ENCODE data around the gene SERPINC1. TPM values are rescaled to one million over a fixed set of nuclear protein-coding genes. Genes with fewer than 3 reads are reported as not detected.

SERPINC1 gene
- total and polyA plus RNA-seq, 2 of the 13 experiments (the other 11 are each of a cell fraction or from before 2014, with no cell fraction given) = 142 to 205 TPM

- TF ChIP-seq, protein P1, sequence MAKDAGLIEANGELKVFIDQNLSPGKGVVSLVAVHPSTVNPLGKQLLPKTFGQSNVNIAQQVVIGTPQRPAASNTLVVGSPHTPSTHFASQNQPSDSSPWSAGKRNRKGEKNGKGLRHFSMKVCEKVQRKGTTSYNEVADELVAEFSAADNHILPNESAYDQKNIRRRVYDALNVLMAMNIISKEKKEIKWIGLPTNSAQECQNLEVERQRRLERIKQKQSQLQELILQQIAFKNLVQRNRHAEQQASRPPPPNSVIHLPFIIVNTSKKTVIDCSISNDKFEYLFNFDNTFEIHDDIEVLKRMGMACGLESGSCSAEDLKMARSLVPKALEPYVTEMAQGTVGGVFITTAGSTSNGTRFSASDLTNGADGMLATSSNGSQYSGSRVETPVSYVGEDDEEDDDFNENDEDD (CRISPR knock-in tag; IDR thresholded peaks at IDR 0.05; ENCODE audit: borderline replicate concordance) = peak; percentile 64; the same call in 1 of the 2 replicates
- TF ChIP-seq ZHX2 (IDR thresholded peaks at IDR 0.05; ENCODE audit: low read depth) (no peak), ZHX2 (CRISPR knock-in tag; IDR thresholded peaks at IDR 0.05; ENCODE audit: borderline replicate concordance) (no peak), PRDM4 (CRISPR knock-in tag; IDR thresholded peaks at IDR 0.05; ENCODE audit: borderline replicate concordance) (peak; percentile 80; the same call in 1 of the 2 replicates), ZFP90 (CRISPR knock-in tag; IDR thresholded peaks at IDR 0.05; ENCODE audit: borderline replicate concordance) (peak; percentile 54; the same call in 1 of the 2 replicates), THAP11 (CRISPR knock-in tag; IDR thresholded peaks at IDR 0.05) (no peak), CREB3 (CRISPR knock-in tag; IDR thresholded peaks at IDR 0.05) (no peak), GMEB2 (CRISPR knock-in tag; IDR thresholded peaks at IDR 0.05; ENCODE audit: low read depth) (peak; percentile 89), PLRG1 (conservative IDR thresholded peaks at IDR 0.05) (no peak), ZNF235 (CRISPR knock-in tag; IDR thresholded peaks at IDR 0.05; ENCODE audit: borderline replicate concordance) (no peak), TEF (CRISPR knock-in tag; IDR thresholded peaks at IDR 0.05) (peak; percentile 59; the same call in 1 of the 2 replicates)
- TF ChIP-seq, protein P2, sequence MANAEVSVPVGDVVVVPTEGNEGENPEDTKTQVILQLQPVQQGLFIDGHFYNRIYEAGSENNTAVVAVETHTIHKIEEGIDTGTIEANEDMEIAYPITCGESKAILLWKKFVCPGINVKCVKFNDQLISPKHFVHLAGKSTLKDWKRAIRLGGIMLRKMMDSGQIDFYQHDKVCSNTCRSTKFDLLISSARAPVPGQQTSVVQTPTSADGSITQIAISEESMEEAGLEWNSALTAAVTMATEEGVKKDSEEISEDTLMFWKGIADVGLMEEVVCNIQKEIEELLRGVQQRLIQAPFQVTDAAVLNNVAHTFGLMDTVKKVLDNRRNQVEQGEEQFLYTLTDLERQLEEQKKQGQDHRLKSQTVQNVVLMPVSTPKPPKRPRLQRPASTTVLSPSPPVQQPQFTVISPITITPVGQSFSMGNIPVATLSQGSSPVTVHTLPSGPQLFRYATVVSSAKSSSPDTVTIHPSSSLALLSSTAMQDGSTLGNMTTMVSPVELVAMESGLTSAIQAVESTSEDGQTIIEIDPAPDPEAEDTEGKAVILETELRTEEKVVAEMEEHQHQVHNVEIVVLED (CRISPR knock-in tag; IDR thresholded peaks at IDR 0.05; ENCODE audit: borderline replicate concordance) = peak; percentile 97
These were observed 49.3 kb downstream of the SERPINC1 start, which contains the start of gene GAS5 (continued) for GRCh38 chr1:173867753-173868265.

All from HepG2 (cell line).